Motor neuron (in vitro differentiated cells): Measurements from ENCODE around the gene AGO4. TPM values are rescaled to one million over a fixed set of nuclear protein-coding genes. Genes with fewer than 3 reads are reported as not detected.

ENCODE experiments used
- ATAC-seq, 8 experiments: fragments of 200-7000 bp; cut with Tn5 transposase; replicated peaks in 6 of 8; 2 replicates each; pipeline ENCODE4 v1.8.0; 2021; ENCODE audit warnings: mild to moderate bottlenecking in 8 of 8, moderate library complexity in 8 of 8
- H3K27ac ChIP-seq, 2 donors: fragments of 250-450 bp; sonication (Bioruptor Pico); 2 replicates each; pipeline ENCODE4 v1.9.0; 2021; ENCODE audit warnings: antibody characterized with exemption in 2 of 2, mild to moderate bottlenecking in 2 of 2, moderate library complexity in 1 of 2
- H3K4me1 ChIP-seq, 2 donors: fragments of 250-450 bp; sonication (Bioruptor Pico); replicated peaks in 1 of 2; 2 replicates each; pipeline ENCODE4 v1.6.1; 2021; ENCODE audit warnings: antibody characterized with exemption in 2 of 2, mild to moderate bottlenecking in 2 of 2, moderate library complexity in 1 of 2
- H3K4me3 ChIP-seq, 5 donors: fragments of 250-450 bp; sonication (Bioruptor Pico); 2 replicates each; pipeline ENCODE4 v1.9.0; 2021; ENCODE audit warnings: antibody characterized with exemption in 5 of 5, mild to moderate bottlenecking in 5 of 5, moderate library complexity in 4 of 5
- WGBS, 10 experiments: fragments of 450-650 bp; shearing (Covaris generic); methylation state at CpG; one replicate each; pipeline ENCODE4 v1.0.0; 2022; 5-methylcytosine and 5-hydroxymethylcytosine counted together
- in situ Hi-C, 9 experiments: fragments of 400-800 bp; cut with MboI; loops; one replicate each; pipeline ENCODE4 v1.15.0; 2021; ENCODE audit warnings: low sequenced_read_pairs in 9 of 9, low pct_unique_long_range_greater_than_20kb in 2 of 9; ENCODE audit not compliant: unreplicated experiment in 9 of 9
- total RNA-seq, 8 experiments: library from RNA; unstranded; fragments of 300-600 nt; gene quantifications; 2 replicates each; pipeline versions ENCODE4 v1.2.3 to v1.2.4, GENCODE V29; 2022

AGO4 gene
- total RNA-seq, 8 experiments from 2014 or later: 6.4 to 24.9 (median 18.5) TPM

DNA sequence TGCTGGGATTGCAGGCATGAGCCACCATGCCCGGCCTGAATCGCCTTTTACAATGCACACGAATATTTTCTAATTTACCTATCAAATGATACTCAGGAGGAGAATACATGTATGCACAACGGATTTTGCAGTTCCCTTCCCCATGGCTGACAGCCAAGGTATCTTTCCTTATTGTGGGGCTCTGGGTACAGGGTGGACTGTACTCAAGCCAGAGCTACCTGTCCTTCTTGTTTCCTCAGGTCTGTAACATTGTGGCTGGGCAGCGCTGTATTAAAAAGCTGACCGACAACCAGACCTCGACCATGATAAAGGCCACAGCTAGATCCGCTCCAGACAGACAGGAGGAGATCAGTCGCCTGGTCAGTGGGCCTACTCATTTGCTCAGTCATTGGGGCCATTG lies 93.4 kb downstream of the AGO4 start:
- 60 to 100% (median 94%) methylated on average over 1 to 9 of the region's 9 CpGs; no CpG with 5 or more reads in 1 of the 10 experiments for WGBS, 10 experiments
- ATAC-seq: no peak
- H3K4me1 ChIP-seq: no peaks in the 10 kb centered on the region
- in situ Hi-C loops: no loop called here
- H3K27ac ChIP-seq: no peak overlapping the region
- no peak overlapping the region for H3K4me3 ChIP-seq

- in situ Hi-C loops: no loop called here
- Histone ChIP-seq H3K27ac (no peak overlapping the region), H3K4me1 (no peaks in the 10 kb centered on the region), H3K4me3 (no peak overlapping the region)
- WGBS, 10 experiments: 80 to 100% (median 86%) methylated on average over 1 to 2 of the region's 2 CpGs; no CpG with 5 or more reads in 5 of the 10 experiments
- ATAC-seq: no peak
These were observed 94.9 kb downstream of the AGO4 start for GRCh38 chr1:35902671-35903070.

Other genes with a start within 250 kb of the AGO4 start
- 10 to 100 TPM in 1 of 8 experiments, 1 to 10 TPM in 5, under 1 TPM in 2; 0.20 to 12.4 (median 3.0) TPM for gene TFAP2E, start 234.7 kb upstream of the AGO4 start, total RNA-seq
- gene PSMB2, start 166.5 kb upstream of the AGO4 start, total RNA-seq: 100 to 1,000 TPM in 2 of 8 experiments, 10 to 100 TPM in 6; 50.1 to 109 (median 74.9) TPM
- gene C1orf216, start 89.1 kb upstream of the AGO4 start, total RNA-seq: 10 to 100 TPM in 6 of 8 experiments, 1 to 10 TPM in 2; 5.9 to 17.9 (median 11.4) TPM
- gene CLSPN, start 38.0 kb upstream of the AGO4 start, total RNA-seq: 10 to 100 TPM in 3 of 8 experiments, 1 to 10 TPM in 4, under 1 TPM in 1; 0.36 to 47.4 (median 6.4) TPM
- gene AGO1, start 75.2 kb downstream of the AGO4 start, total RNA-seq: 10 to 100 TPM; 13.6 to 91.4 (median 28.9) TPM
- gene AGO3, start 123.1 kb downstream of the AGO4 start, total RNA-seq: 10 to 100 TPM; 10.5 to 35.0 (median 16.9) TPM